CD14-positive monocyte (primary cell): Measurements from ENCODE around the gene SFI1. TPM values are rescaled to one million over a fixed set of nuclear protein-coding genes. Genes with fewer than 3 reads are reported as not detected.

Source experiments
- DNase-seq, 3 donors: peaks; one replicate each; pipeline ENCODE4 v3.0.0-alpha.2; 2011 to 2022
- H2AFZ ChIP-seq: 2 replicates; pipeline ENCODE4 v1.6.0; 2012; ENCODE audit warnings: mild to moderate bottlenecking, low read depth, low read length, inconsistent platforms; ENCODE audit not compliant: insufficient read depth, poor library complexity, severe bottlenecking
- H3K27ac ChIP-seq, 2 donors: 1 replicate in 1 of 2; 2 replicates in 1 of 2; pipeline ENCODE4 v1.5.1; 2012 to 2013; ENCODE audit warnings: low read length in 2 of 2, control low read depth in 1 of 2, inconsistent platforms in 1 of 2, low read depth in 1 of 2, mild to moderate bottlenecking in 1 of 2
- H3K27me3 ChIP-seq, 2 donors: one replicate each; pipeline versions ENCODE4 v1.6.0 to v1.6.1; 2011 to 2013; ENCODE audit warnings: low read length in 2 of 2; ENCODE audit not compliant: control insufficient read depth in 2 of 2, insufficient read depth in 2 of 2
- H3K36me3 ChIP-seq, 2 donors: replicated peaks in 1 of 2; 1 replicate in 1 of 2; 2 replicates in 1 of 2; pipeline versions ENCODE4 v1.5.1 to v1.6.1; 2012 to 2013; ENCODE audit warnings: low read length in 2 of 2, control low read depth in 1 of 2, inconsistent platforms in 1 of 2, mild to moderate bottlenecking in 1 of 2; ENCODE audit not compliant: insufficient read depth in 2 of 2, control insufficient read depth in 1 of 2
- H3K4me1 ChIP-seq, 2 donors: 1 replicate in 1 of 2; 2 replicates in 1 of 2; pipeline versions ENCODE4 v1.5.1 to v1.6.1; 2012 to 2013; ENCODE audit warnings: low read length in 2 of 2, control low read depth in 1 of 2, inconsistent platforms in 1 of 2, mild to moderate bottlenecking in 1 of 2, moderate library complexity in 1 of 2; ENCODE audit not compliant: insufficient read depth in 2 of 2, control insufficient read depth in 1 of 2
- H3K4me2 ChIP-seq: replicated peaks from 2 replicates; pipeline ENCODE3; 2012; ENCODE audit warnings: low read length, moderate library complexity, mild to moderate bottlenecking; ENCODE audit not compliant: poor library complexity, severe bottlenecking; ENCODE audit errors: extremely low read depth
- H3K4me3 ChIP-seq, 3 experiments: fragments of 200-600 bp in 1 of 3; sonication (generic) in 1 of 3; replicated peaks in 1 of 3; 1 replicate in 2 of 3; 2 replicates in 1 of 3; pipeline ENCODE4 v1.5.1; 2011 to 2013; ENCODE audit warnings: low read length in 3 of 3, mild to moderate bottlenecking in 3 of 3, control low read depth in 2 of 3, low read depth in 2 of 3, inconsistent platforms in 1 of 3, moderate library complexity in 1 of 3
- H3K79me2 ChIP-seq: 2 replicates; pipeline ENCODE4 v1.6.0; 2012; ENCODE audit warnings: mild to moderate bottlenecking, control low read depth, inconsistent platforms, low read length, moderate library complexity; ENCODE audit not compliant: insufficient read depth
- H3K9ac ChIP-seq: 2 replicates; pipeline ENCODE4 v1.6.0; 2017; ENCODE audit warnings: low read length, mild to moderate bottlenecking; ENCODE audit not compliant: insufficient read depth, poor library complexity, severe bottlenecking
- H3K9me3 ChIP-seq, 2 donors: replicated peaks in 1 of 2; 1 replicate in 1 of 2; 2 replicates in 1 of 2; pipeline versions ENCODE4 v1.5.1 to v1.6.1; 2012 to 2013; ENCODE audit warnings: low read length in 2 of 2, control low read depth in 1 of 2; ENCODE audit not compliant: control insufficient read depth in 1 of 2, insufficient read depth in 1 of 2
- H4K20me1 ChIP-seq: 2 replicates; pipeline ENCODE4 v1.6.0; 2012; ENCODE audit warnings: mild to moderate bottlenecking, low read length, control low read depth, moderate library complexity; ENCODE audit not compliant: insufficient read depth
- H3K27ac Mint-ChIP-seq, 7 donors: one replicate each; pipeline ENCODE4 v1.8.0; 2020; ENCODE audit warnings: mild to moderate bottlenecking in 7 of 7, mixed read lengths in 7 of 7, moderate library complexity in 6 of 7, inconsistent platforms in 2 of 7
- H3K27me3 Mint-ChIP-seq, 3 donors: one replicate each; pipeline ENCODE4 v1.8.0; 2021 to 2022; ENCODE audit warnings: low read depth in 3 of 3, mild to moderate bottlenecking in 3 of 3, mixed read lengths in 3 of 3, moderate library complexity in 3 of 3, inconsistent platforms in 1 of 3
- H3K36me3 Mint-ChIP-seq, 2 donors: one replicate each; pipeline ENCODE4 v1.8.0; 2020; ENCODE audit warnings: mixed read lengths in 2 of 2, inconsistent platforms in 1 of 2, mild to moderate bottlenecking in 1 of 2
- H3K4me1 Mint-ChIP-seq: one replicate; pipeline ENCODE4 v1.8.0; 2020; ENCODE audit warnings: mild to moderate bottlenecking, mixed read lengths
- H3K4me3 Mint-ChIP-seq, 2 donors: one replicate each; pipeline ENCODE4 v1.8.0; 2020; ENCODE audit warnings: mild to moderate bottlenecking in 2 of 2, mixed read lengths in 2 of 2, moderate library complexity in 1 of 2
- H3K9me3 Mint-ChIP-seq, 7 donors: one replicate each; pipeline ENCODE4 v1.8.0; 2020 to 2022; ENCODE audit warnings: mixed read lengths in 7 of 7, mild to moderate bottlenecking in 6 of 7, moderate library complexity in 6 of 7, inconsistent platforms in 2 of 7
- CTCF ChIP-seq: fragments of 200-600 bp; IDR thresholded peaks from one replicate; pipeline ENCODE4 v1.8.0; 2022; ENCODE audit warnings: antibody characterized with exemption, mild to moderate bottlenecking
- WGBS: methylation state at CpG from one replicate; pipeline ENCODE4 v1.1.5; 2013; ENCODE audit warnings: missing lambda C conversion rate; ENCODE audit not compliant: insufficient coverage; 5-methylcytosine and 5-hydroxymethylcytosine counted together
- intact Hi-C, 2 donors: fragments of 100-400 bp; cut with micrococcal nuclease; formaldehyde crosslinking; loops; one replicate each; pipeline versions ENCODE4 v1.15.0 to v1.15.1; 2023
- polyA plus RNA-seq, 3 donors: library from polyadenylated mRNA; depleted of rRNA in 1 of 3; unstranded in 2 of 3; stranded (reverse) in 1 of 3; fragments of 300-500 nt in 2 of 3; fragments of >200 nt in 1 of 3; fragmentation: Illumina TruSeq in 2 of 3; gene quantifications; 1 replicate in 2 of 3; 2 replicates in 1 of 3; pipeline ENCODE4 v1.2.3, GENCODE V29; 2012 to 2021

The SFI1 gene
- polyA plus RNA-seq, 3 donors, result 1.7 to 43.4 (median 3.6) TPM

- no peaks in the 10 kb centered on the region for H3K9me3 Mint-ChIP-seq
- no peaks in the 10 kb centered on the region for H3K9me3 ChIP-seq
- intact Hi-C loops, result no loop called here
- no peak overlapping the region for H3K4me2 ChIP-seq
- H3K4me3 Mint-ChIP-seq, result no peak overlapping the region
- H3K4me1 ChIP-seq, result peaks cover 16 to 26% of the 10 kb centered on the region in 2 donors
- no peak overlapping the region for H3K27ac ChIP-seq
- peaks cover 23 to 32% of the 10 kb centered on the region in 2 donors for H3K36me3 ChIP-seq
- H3K4me1 Mint-ChIP-seq, result peaks cover 32% of the 10 kb centered on the region
- H3K27me3 Mint-ChIP-seq, result no peaks in the 10 kb centered on the region
- H4K20me1 ChIP-seq, result peaks cover 37% of the 10 kb centered on the region
- H3K4me3 ChIP-seq, result no peak overlapping the region
- H3K36me3 Mint-ChIP-seq, result peaks cover 33 to 43% of the 10 kb centered on the region in 2 donors
- DNase-seq, result no peak
- H3K27me3 ChIP-seq, result no peaks in the 10 kb centered on the region
- H2AFZ ChIP-seq, result no peak overlapping the region
- no peak overlapping the region for H3K9ac ChIP-seq
- no peaks in the 10 kb centered on the region for H3K79me2 ChIP-seq
- TF ChIP-seq CTCF, result no peak
- no peak overlapping the region for H3K27ac Mint-ChIP-seq
- 96% methylated on average over 22 of the region's 23 CpGs for WGBS
These were observed 117.1 kb downstream of the SFI1 start for GRCh38 chr22:31613286-31613903.

GRCh38 chr22:31613904-31614296 is 117.6 kb downstream of the SFI1 start:
- peaks cover 32% of the 10 kb centered on the region for H3K4me1 Mint-ChIP-seq
- no peak overlapping the region for H3K4me3 ChIP-seq
- no peaks in the 10 kb centered on the region for H3K27me3 ChIP-seq
- no peaks in the 10 kb centered on the region for H3K9me3 Mint-ChIP-seq
- H3K9ac ChIP-seq, result no peak overlapping the region
- peaks cover 42% of the 10 kb centered on the region for H4K20me1 ChIP-seq
- no peak overlapping the region for H3K4me3 Mint-ChIP-seq
- H3K4me1 ChIP-seq, result peaks cover 16 to 26% of the 10 kb centered on the region in 2 donors
- intact Hi-C loops, result no loop called here
- WGBS, result 93% methylated on average over 3 of the region's 10 CpGs
- H3K4me2 ChIP-seq, result no peak overlapping the region
- H3K9me3 ChIP-seq, result no peaks in the 10 kb centered on the region
- H3K27ac Mint-ChIP-seq, result peak overlapping the region in 5 of 7 donors; percentile 32 to 77 (median 55)
- no peak for TF ChIP-seq CTCF
- H2AFZ ChIP-seq, result no peak overlapping the region
- DNase-seq, result no peak
- H3K27me3 Mint-ChIP-seq, result no peaks in the 10 kb centered on the region
- peaks cover 28 to 36% of the 10 kb centered on the region in 2 donors for H3K36me3 ChIP-seq
- no peak overlapping the region for H3K27ac ChIP-seq
- H3K79me2 ChIP-seq, result no peaks in the 10 kb centered on the region
- peaks cover 38 to 48% of the 10 kb centered on the region in 2 donors for H3K36me3 Mint-ChIP-seq
